Measurements from ENCODE around the gene SLC31A1.

DNA sequence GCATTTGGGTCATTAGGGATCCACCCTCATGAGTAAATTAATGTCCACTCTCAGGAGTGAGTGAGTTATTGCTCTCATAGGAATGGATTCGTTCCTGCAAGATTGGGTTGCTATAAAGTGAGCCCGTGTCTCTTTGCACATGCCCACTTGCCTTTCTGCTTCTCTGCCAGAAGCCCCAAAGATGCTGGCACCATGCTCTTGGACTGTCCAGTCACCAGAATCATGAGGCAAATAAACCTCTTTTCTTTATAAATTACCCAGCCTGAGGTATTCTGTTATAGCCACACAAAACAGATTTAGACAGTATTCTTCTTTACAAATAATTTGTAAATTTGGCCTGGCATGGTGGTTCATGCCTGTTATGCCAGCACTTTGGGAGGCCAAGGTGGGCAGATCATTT, 29.5 kb downstream of the SLC31A1 start:
- TF ChIP-seq, protein P1, sequence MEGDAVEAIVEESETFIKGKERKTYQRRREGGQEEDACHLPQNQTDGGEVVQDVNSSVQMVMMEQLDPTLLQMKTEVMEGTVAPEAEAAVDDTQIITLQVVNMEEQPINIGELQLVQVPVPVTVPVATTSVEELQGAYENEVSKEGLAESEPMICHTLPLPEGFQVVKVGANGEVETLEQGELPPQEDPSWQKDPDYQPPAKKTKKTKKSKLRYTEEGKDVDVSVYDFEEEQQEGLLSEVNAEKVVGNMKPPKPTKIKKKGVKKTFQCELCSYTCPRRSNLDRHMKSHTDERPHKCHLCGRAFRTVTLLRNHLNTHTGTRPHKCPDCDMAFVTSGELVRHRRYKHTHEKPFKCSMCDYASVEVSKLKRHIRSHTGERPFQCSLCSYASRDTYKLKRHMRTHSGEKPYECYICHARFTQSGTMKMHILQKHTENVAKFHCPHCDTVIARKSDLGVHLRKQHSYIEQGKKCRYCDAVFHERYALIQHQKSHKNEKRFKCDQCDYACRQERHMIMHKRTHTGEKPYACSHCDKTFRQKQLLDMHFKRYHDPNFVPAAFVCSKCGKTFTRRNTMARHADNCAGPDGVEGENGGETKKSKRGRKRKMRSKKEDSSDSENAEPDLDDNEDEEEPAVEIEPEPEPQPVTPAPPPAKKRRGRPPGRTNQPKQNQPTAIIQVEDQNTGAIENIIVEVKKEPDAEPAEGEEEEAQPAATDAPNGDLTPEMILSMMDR (conservative IDR thresholded peaks at IDR 0.05; ENCODE audit: low read depth in 2 of 2), result no peak
- TF ChIP-seq, protein P2, sequence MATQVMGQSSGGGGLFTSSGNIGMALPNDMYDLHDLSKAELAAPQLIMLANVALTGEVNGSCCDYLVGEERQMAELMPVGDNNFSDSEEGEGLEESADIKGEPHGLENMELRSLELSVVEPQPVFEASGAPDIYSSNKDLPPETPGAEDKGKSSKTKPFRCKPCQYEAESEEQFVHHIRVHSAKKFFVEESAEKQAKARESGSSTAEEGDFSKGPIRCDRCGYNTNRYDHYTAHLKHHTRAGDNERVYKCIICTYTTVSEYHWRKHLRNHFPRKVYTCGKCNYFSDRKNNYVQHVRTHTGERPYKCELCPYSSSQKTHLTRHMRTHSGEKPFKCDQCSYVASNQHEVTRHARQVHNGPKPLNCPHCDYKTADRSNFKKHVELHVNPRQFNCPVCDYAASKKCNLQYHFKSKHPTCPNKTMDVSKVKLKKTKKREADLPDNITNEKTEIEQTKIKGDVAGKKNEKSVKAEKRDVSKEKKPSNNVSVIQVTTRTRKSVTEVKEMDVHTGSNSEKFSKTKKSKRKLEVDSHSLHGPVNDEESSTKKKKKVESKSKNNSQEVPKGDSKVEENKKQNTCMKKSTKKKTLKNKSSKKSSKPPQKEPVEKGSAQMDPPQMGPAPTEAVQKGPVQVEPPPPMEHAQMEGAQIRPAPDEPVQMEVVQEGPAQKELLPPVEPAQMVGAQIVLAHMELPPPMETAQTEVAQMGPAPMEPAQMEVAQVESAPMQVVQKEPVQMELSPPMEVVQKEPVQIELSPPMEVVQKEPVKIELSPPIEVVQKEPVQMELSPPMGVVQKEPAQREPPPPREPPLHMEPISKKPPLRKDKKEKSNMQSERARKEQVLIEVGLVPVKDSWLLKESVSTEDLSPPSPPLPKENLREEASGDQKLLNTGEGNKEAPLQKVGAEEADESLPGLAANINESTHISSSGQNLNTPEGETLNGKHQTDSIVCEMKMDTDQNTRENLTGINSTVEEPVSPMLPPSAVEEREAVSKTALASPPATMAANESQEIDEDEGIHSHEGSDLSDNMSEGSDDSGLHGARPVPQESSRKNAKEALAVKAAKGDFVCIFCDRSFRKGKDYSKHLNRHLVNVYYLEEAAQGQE (IDR thresholded peaks at IDR 0.05; ENCODE audit: unreplicated experiment), result no peak
- no peak for TF ChIP-seq EZH2 (IDR thresholded peaks at IDR 0.05; ENCODE audit: low read depth, unreplicated experiment)
- TF ChIP-seq JUNB (IDR thresholded peaks at IDR 0.05; ENCODE audit: unreplicated experiment), result no peak

Measured in GM23338 (cell line).